Measurements from ENCODE around the gene SRCIN1.
"Not testable (repeated sequence)": the region's sequence is repeated elsewhere in the genome, so short reads cannot be mapped to it uniquely, and the experiment has no call there.

SRCIN1 gene, protein sequence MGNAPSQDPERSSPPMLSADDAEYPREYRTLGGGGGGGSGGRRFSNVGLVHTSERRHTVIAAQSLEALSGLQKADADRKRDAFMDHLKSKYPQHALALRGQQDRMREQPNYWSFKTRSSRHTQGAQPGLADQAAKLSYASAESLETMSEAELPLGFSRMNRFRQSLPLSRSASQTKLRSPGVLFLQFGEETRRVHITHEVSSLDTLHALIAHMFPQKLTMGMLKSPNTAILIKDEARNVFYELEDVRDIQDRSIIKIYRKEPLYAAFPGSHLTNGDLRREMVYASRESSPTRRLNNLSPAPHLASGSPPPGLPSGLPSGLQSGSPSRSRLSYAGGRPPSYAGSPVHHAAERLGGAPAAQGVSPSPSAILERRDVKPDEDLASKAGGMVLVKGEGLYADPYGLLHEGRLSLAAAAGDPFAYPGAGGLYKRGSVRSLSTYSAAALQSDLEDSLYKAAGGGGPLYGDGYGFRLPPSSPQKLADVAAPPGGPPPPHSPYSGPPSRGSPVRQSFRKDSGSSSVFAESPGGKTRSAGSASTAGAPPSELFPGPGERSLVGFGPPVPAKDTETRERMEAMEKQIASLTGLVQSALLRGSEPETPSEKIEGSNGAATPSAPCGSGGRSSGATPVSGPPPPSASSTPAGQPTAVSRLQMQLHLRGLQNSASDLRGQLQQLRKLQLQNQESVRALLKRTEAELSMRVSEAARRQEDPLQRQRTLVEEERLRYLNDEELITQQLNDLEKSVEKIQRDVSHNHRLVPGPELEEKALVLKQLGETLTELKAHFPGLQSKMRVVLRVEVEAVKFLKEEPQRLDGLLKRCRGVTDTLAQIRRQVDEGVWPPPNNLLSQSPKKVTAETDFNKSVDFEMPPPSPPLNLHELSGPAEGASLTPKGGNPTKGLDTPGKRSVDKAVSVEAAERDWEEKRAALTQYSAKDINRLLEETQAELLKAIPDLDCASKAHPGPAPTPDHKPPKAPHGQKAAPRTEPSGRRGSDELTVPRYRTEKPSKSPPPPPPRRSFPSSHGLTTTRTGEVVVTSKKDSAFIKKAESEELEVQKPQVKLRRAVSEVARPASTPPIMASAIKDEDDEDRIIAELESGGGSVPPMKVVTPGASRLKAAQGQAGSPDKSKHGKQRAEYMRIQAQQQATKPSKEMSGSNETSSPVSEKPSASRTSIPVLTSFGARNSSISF

DNA sequence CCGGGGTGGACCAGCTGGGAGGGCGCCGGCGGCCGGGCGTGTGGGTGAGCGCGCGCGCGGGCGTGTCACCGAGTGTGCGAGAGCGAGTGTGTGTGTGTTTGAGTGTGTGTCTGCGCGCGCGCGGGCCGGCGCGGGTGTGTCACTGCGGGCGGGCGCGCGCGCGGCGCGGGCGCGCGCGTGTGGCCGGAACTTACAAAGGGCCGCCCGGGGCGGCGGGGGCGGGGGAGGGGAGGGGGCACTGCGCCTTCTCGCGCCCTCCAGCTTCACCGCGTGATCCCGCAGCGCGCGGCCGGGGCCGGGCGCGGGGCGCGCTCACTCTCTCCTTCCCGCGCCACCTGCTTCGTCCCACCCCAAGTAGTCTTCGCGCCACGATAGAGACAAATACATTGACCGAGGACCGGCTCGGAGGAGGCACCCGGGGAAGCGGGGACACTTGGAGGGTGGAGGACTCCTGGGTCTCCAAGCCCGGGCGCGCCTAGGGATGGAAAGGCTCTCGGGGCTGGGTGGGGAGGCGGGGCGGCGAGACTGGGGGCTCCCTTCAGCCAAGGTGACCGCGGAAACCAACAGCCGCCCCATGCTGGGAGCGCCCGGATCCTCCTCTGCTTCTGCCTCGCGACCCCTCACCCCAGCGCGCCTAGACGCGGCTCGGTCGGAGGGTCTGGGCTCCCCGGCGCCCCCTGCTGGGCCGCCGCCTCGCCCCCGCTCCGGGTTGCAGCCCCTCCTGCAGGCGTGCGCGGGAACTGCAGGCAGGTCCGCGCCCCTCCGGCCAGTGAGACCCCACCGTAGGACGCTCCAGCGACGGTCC is at the start of gene SRCIN1:
Gene SRCIN1 (minus strand): TSS at position 112 of the 805 bp plus-strand sequence. CDS start 247 bp downstream, outside the sequence.
- DNase-seq (ENCODE audit: low read depth, low spot score), result peak; percentile 63

DNA sequence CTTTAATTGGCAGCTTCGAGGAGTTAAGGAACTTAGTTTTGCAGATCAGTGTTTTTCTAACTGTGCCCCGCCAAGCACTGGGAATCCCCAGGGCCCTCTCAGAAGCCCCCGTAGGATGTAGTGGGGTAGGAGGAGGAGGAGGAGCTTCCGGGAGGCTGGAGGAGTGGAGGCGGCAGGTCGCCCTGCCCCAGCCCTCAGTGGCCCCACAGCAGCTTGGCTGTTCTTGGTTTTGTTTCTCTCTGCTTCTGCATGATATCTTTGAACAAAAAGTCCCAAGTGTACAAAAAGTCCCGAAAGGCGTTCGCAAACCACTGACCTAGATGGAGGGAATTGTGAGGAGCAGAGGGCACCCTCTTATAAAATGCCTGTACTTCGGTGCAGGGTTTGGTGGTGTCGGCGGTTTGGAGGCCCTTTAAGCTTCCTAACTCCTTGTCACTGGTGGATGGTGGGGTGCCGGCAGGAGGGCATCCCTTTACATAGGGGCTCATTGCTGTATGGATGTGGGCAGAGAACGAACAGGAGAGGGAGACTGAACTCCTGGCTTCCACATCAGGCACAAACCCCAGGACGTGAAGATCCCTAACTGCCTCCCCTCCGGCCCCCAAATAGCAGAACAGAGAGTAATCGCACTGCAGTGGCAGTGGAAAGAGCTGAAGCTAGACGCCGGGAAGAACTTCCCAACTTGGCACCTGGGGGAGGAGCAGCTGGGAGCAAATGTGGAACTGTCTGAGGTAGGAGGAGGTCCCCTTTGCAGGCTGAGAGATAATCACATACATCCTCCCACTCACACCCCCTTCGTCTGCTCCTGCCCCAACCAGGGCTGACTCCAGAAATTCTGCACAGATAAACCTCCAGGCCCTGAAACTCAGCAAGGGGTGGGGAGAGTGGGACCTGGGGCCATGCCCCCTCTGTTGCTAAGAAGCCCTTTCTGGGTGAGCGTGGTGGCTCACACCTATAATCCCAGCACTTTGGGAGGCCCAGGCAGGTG is 49.0 kb upstream of the SRCIN1 start:
- no peak for DNase-seq (ENCODE audit: low read depth, low spot score)

DNA sequence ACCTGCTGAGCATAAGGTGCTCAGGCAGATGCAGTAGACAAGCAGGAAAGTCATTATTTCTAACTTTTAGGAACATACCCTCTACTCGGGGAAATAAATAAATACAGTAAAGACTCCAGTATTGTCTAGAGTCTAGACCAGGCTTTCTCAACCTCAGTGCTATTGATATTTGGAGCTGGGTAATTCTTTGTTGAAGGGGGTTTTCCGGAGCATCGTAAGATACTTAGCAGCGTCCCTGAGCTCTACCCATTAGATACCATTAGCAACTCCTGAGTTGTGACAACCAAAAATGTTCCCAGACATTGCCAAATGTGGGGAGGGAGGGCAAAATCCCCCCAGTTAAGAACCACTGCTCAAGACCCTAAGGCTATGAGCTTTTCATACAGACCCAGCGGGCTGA is 47.9 kb upstream of the SRCIN1 start:
- DNase-seq (ENCODE audit: low read depth, low spot score), result no peak

DNA sequence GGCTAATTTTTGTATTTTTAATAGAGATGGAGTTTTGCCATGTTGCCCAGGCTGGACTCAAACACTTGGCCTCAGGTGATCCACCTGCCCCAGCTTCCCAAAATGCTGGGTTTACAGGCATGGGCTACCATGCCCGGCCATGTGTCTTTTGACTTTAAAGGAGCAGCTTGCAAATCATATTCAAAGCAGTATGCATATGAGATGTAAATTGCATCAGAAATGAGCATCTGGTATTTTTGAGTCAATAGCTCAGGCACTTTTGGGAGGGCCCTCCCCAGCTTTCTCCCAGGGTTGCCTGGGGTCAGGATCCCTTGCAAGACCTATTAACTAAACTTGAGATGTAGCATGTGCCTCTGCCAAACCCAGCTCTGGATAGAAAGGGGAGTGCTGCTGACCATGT is 47.5 kb upstream of the SRCIN1 start:
- DNase-seq (ENCODE audit: low read depth, low spot score), result no peak

DNA sequence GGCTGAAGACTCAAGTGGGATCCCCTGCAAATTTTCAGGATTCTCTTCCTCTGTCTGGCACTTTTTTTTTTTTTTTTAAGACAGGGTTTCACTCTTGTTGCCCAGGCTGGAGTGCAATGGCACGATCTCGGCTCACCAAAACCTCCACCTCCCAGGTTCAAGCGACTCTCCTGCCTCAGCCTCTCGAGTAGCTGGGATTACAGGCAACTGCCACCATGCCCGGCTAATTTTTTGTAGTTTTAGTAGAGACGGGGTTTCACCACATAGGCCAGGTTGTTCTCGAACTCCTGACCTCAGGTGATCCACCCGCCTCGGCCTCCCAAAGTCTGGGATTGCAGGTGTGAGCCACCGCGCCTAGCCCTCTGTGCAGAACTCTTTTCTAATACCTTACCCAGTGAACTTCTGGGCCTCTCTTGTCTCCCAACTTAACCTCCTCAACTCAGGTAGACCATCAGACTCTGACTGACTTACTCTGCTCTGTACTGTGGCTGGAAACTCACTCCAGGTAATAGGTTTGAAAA is 45.0 kb upstream of the SRCIN1 start:
- not testable (repeated sequence) for DNase-seq (ENCODE audit: low read depth, low spot score)

DNA sequence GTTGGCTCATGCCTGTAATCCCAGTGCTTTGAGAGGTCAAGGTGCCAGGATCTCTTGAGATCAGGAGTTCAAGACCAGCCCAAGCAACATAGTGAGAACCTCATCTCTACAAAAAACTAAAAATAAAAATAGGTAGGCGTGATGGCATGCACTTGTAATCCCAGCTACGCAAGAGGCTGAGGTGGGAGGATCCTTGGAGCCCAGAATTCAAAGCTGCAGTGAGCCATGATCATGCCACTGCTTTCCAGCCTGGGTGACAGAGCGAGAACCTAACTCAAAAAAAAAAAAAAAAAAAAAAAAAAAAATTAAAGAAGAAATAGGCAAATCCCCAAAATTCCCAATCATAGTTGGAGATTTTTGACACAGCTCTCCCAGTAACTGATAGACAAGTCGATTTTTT is 32.2 kb upstream of the SRCIN1 start:
- no peak for DNase-seq (ENCODE audit: low read depth, low spot score)

DNA sequence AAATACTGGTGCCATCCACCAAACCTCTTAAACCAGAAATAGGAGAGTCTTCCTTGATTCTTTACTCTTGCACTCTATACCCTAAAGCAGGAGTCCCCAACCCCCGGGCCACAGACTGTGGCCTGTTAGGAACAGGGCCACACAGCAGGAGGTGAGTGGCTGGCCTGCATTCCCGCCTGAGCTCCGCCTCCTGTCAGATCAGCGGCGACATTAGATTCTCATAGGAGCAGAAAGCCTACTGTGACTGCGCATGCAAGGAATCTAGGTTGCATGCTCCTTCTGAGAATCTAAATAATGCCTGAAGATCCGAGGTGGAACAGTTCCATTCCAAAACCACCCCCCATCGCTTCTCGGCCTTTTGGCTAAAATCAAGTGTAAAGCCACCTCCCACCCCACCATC is 30.3 kb upstream of the SRCIN1 start:
- DNase-seq (ENCODE audit: low read depth, low spot score), result no peak

DNA sequence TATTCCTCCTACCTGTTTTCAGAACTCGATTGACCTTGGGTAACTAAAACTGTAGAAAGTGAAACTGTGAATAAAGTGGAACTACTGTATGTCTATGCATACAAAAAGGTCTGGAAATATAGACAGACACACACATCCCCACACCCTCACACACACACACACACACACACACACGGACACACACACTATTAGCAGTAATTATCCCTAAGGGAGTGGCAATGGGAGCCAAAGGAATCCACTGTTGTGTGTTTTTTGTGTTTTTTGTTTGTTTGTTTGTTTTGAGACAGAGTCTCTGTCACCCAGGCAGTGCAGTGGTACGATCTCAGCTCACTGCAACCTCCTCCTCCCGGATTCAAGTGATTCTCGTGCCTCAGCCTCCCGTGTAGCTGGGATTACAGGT is 26.6 kb upstream of the SRCIN1 start:
- DNase-seq (ENCODE audit: low read depth, low spot score), result no peak

DNA sequence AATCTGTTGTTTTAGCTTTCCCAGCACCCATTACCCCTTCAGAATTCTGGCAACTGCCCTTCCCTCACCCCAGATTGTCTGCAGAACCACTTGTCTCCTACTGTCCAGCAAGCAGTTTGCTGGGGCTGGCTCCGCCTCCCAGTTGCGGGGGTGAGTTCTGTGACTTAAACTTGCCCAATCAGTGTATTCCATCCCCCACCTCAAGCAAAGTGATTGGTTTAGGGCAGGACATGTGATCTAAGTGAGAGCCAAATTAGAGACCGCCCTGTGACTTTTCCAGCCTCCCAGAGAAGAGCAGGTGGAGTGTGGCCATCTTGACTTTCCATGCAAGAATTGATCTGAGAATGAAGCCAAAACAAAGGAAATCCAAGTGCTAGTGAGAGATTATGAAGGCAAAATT is 22.7 kb upstream of the SRCIN1 start:
- DNase-seq (ENCODE audit: low read depth, low spot score), result no peak

DNA sequence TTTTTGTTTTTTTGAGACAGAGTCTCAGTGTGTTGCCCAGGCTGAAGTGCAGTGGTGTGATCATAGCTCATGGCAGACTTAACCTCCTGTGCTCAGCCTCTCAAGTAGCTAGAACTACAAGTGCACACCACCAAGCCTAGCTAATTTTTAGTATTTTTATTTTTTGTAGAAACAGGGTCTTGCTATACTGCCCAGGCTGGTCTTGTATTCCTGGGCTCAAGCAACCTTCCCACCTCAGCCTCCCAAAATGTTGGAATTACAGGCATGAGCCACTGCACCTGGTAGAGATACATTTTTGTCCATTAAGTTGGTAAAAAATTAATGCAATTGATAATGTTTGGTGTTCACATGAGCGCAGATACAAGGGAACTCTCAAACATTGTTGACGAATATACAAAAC is 22.2 kb upstream of the SRCIN1 start:
- DNase-seq (ENCODE audit: low read depth, low spot score), result no peak

DNA sequence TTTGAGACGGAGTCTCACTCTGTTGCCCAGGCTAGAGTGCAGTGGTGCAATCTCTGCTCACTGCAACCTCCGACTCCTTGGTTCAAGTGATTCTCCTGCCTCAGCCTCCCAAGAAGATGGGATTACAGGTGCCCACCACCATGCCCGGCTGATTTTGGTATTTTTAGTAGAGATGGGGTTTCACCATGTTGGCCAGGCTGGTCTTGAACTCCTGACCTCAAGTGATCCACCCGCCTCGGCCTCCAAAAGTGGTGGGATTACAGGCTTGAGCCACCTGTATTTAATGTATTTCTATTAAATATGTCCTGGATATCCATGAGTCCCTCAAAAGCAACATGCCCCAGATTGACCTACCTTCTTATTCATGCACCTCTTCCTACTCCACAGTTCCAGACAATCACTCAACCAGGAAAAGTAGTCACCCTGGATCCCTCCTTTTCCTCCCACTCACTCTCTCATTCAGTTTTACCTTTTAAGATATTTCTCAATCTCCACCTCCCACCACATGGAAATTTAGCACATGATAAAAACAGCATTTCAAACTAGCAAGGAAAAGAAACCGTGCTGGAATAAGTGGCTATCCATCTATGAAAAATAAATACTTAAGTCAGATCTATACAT is 21.0 kb upstream of the SRCIN1 start:
- not testable (repeated sequence) for DNase-seq (ENCODE audit: low read depth, low spot score)

DNA sequence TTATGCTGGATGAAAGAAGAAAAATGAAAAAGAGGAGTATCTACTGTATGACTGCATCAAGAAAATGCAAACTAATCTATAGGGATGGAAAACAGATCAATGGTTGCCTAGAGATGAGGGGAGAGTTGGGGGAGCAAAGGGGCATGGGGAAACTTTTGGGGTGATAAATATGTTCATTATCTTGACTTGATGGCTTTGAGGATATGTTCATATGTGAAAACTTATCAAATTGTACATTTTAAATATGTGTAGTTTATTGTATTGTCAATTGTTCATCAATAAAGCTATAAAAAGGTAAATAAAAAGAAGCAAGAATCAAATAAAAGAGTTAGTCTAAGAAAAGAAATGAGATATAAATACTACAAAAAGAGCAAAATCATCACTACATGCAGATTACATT is 19.7 kb upstream of the SRCIN1 start:
- no peak for DNase-seq (ENCODE audit: low read depth, low spot score)

DNA sequence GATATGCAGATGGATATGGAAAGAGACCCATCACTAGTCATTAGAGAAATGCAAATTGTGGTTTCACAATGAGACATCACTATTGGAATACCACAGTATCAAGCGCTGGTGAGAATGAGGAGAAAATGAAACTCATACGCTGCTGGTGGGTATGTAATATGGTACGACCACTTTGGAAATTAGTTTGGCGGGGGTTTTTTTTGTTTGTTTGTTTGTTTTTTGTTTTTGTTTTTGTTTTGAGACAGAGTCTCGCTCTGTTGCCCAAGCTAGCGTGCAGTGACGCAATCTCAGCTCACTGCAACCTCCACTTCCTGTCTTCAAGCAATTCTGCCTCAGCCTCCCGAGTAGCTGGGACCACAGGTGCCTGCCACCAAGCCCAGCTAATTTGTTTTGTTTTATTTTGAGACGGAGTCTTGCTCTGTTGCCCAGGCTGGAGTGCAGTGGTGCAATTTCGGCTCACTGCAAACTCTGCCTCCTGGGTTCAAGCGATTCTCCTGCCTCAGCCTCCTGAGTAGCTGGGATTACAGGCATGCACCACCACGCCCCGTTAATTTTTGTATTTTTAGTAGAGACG is 19.1 kb upstream of the SRCIN1 start:
- not testable (repeated sequence) for DNase-seq (ENCODE audit: low read depth, low spot score)

DNA sequence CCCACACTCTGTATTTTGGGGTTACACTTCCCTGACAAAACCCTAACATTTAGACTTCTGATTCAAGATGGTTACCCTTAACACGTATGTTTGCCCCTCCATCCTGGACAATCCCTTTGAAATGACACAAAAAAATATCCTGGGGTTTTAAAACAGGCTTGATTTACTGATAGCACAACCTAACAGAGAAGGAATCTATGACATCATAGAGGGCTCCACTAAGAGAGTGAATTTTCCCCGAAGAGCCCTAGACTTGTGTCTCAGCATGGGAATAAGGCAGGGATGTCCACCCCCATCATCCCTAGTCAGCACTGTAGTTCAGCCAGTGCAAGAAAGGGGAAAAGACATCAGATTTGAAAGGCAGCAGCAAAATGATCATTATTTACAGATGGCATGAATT is 15.8 kb upstream of the SRCIN1 start:
- no peak for DNase-seq (ENCODE audit: low read depth, low spot score)

DNA sequence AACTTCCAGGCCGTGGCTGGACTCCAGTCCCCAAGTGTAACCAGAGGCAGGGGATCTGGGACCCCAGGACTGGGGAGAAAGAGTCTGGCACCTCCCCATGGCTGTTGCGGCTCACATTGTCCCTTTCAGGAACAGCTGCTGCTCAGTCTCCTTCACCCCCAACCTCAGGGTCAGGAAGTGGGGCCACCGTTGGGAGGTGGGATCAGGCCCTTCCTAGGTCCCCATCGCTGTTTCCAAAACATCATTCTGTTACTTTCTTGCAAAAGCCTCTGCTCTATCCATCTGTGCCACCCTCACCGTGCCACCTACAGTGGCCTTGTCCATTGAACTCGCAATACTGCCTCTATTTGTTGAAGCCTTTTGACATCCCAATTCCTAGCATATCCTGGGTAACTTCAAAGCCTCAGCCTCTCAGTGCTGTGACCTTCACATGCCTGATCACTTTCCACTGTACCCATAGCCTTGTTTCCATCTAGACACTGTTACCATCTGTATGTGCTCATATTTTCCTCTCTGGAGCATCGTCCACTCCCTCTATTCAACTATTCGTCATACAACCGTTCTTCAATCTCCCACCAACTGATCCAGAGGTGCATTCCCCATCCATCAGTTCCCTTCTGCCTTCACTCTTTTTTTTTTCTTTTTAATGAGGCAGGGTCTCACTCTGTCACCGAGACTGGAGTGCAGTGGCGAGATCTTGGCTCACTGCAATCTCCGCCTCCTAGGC is 15.0 kb upstream of the SRCIN1 start:
- no peak for DNase-seq (ENCODE audit: low read depth, low spot score)

DNA sequence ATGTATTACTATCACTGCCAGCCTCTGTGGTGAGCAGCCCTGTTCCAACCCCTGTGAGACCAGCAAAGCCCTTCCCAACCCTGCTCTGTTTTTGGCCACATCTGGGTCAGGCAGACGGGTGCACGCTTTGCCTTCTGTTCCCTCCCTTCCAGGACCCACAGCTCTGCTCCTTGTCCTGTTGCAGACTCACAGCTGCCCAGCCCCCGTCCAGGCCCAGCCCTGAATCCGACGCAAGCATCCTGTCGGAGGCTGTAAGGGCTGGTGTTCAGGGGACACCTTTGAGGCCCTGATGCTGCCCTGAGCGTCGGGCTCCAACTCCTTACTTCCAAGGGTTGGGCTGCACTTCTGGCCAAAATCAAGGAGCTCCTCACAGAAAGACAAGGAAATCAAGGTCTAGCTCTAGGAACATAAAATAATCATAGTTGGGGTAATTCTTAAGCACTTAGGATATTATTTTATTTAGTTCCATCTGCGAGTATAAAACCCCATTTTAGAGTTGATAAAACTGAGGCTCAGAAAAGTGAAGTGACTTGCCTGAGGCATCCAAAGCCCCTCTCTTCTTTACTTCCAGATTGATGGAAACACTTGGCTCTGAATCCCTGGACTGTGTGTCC is 14.3 kb upstream of the SRCIN1 start:
- no peak for DNase-seq (ENCODE audit: low read depth, low spot score)

DNA sequence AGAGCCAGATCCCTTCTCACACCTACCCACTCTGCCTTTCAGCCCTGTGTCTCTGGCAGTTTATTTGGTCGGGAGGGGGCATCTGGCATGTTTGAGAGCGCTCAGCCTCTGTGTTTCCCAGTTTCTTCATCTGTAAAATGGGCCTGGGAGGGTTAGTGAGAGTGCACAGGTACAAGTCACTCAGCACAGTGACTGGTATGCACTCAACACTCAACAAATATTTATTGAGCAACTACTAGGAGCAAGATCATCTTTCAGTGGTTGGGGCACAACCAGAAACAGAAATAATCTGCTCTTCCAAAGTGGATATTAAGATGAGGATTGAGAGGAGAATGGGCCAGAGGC is 13.7 kb upstream of the SRCIN1 start:
- no peak for DNase-seq (ENCODE audit: low read depth, low spot score)
